H1 (cell line): Measurements from ENCODE around the gene CORO2B. TPM values are rescaled to one million over a fixed set of nuclear protein-coding genes. Genes with fewer than 3 reads are reported as not detected.

Source experiments
- CTCF ChIA-PET: fragments of 300-600 bp; sonication (Branson Sonifier 250); formaldehyde crosslinking; loops from one replicate; lab custom pipeline; 2021; ENCODE audit not compliant: partially characterized antibody; lab: Charles Lee
- POLR2A ChIA-PET: fragments of 300-600 bp; sonication (Branson Sonifier 250); formaldehyde crosslinking; loops from one replicate; lab custom pipeline; 2021; ENCODE audit warnings: inconsistent platforms; ENCODE audit not compliant: partially characterized antibody; lab: Charles Lee
- DNase-seq, 2 experiments: peaks; one replicate each; pipeline versions ENCODE4 v3.0.0 to v3.0.0-alpha.2; 2010 to 2022; ENCODE audit warnings: low spot score in 2 of 2, low read depth in 1 of 2, mixed read lengths in 1 of 2
- FAIRE-seq: peaks from 2 replicates; lab custom pipeline; 2011; peaks lifted over from hg19 to GRCh38; lab: Jason Lieb, UNC
- H2AFZ ChIP-seq: 2 replicates; pipeline ENCODE4 v1.8.1; 2012; ENCODE audit warnings: low read length, inconsistent platforms
- H2AK5ac ChIP-seq: 2 replicates; pipeline ENCODE4 v1.6.1; 2013; ENCODE audit warnings: low read depth, low read length
- H2BK120ac ChIP-seq: replicated peaks from 2 replicates; pipeline ENCODE3; 2013; ENCODE audit warnings: low read depth, low read length, inconsistent platforms
- H2BK12ac ChIP-seq: 2 replicates; pipeline ENCODE4 v1.6.1; 2013; ENCODE audit warnings: low read depth, low read length
- H2BK15ac ChIP-seq: 2 replicates; pipeline ENCODE4 v1.6.1; 2013; ENCODE audit warnings: low read length
- H2BK20ac ChIP-seq: 2 replicates; pipeline ENCODE4 v1.6.1; 2013; ENCODE audit warnings: low read length
- H2BK5ac ChIP-seq: 2 replicates; pipeline ENCODE4 v1.6.1; 2013; ENCODE audit warnings: low read depth, low read length
- H3K14ac ChIP-seq: 2 replicates; pipeline ENCODE4 v1.6.1; 2013; ENCODE audit warnings: inconsistent platforms; ENCODE audit not compliant: insufficient read length
- H3K18ac ChIP-seq: 2 replicates; pipeline ENCODE4 v1.6.1; 2013; ENCODE audit warnings: low read length; ENCODE audit errors: extremely low read depth
- H3K23ac ChIP-seq: 2 replicates; pipeline ENCODE4 v1.6.1; 2013; ENCODE audit warnings: inconsistent platforms; ENCODE audit not compliant: insufficient read length
- H3K23me2 ChIP-seq: 2 replicates; pipeline ENCODE4 v1.6.1; 2013; ENCODE audit warnings: low read depth, low read length
- H3K27ac ChIP-seq: 2 replicates; pipeline ENCODE4 v1.6.1; 2011; ENCODE audit warnings: low read depth, low read length, inconsistent platforms
- H3K27me3 ChIP-seq, 4 experiments: replicated peaks in 1 of 4; 1 replicate in 1 of 4; 2 replicates in 3 of 4; pipeline versions ENCODE4 v1.6.1 to v1.8.1; 2011 to 2013; ENCODE audit warnings: low read length in 3 of 4, mild to moderate bottlenecking in 3 of 4, inconsistent platforms in 2 of 4, mixed read lengths in 2 of 4, moderate library complexity in 1 of 4; ENCODE audit not compliant: control insufficient read depth in 3 of 4, insufficient read depth in 3 of 4; ENCODE audit errors: extremely low read depth in 1 of 4
- H3K36me3 ChIP-seq, 4 experiments: 2 replicates each; pipeline versions ENCODE4 v1.6.1 to v1.8.1; 2011 to 2013; ENCODE audit warnings: mild to moderate bottlenecking in 4 of 4, low read length in 3 of 4, moderate library complexity in 2 of 4, control low read depth in 1 of 4, inconsistent platforms in 1 of 4; ENCODE audit not compliant: insufficient read depth in 4 of 4, control insufficient read depth in 2 of 4
- H3K4ac ChIP-seq: replicated peaks from 2 replicates; pipeline ENCODE3; 2013; ENCODE audit warnings: low read length, low read depth, mixed read lengths, inconsistent platforms; ENCODE audit not compliant: insufficient read length
- H3K4me1 ChIP-seq, 4 experiments: replicated peaks in 1 of 4; 1 replicate in 1 of 4; 2 replicates in 3 of 4; pipeline versions ENCODE4 v1.6.1 to v1.8.1; 2011 to 2013; ENCODE audit warnings: low read length in 3 of 4, inconsistent platforms in 2 of 4, mixed read lengths in 1 of 4; ENCODE audit not compliant: insufficient read depth in 4 of 4, control insufficient read depth in 3 of 4
- H3K4me2 ChIP-seq, 2 experiments: 2 replicates each; pipeline versions ENCODE4 v1.6.1 to v1.8.1; 2011 to 2013; ENCODE audit warnings: low read depth in 2 of 2, low read length in 2 of 2, control low read depth in 1 of 2, inconsistent platforms in 1 of 2, mild to moderate bottlenecking in 1 of 2; ENCODE audit not compliant: insufficient read depth in 1 of 2
- H3K4me3 ChIP-seq, 4 experiments: fragments of 200-600, 300-600 bp in 1 of 4; sonication (generic), shearing (Covaris generic), sonication (Bioruptor Twin) in 1 of 4; 2 replicates each; pipeline versions ENCODE4 v1.5.1 to v1.8.1; 2011 to 2016; ENCODE audit warnings: low read length in 4 of 4, low read depth in 3 of 4, control low read depth in 2 of 4, inconsistent platforms in 2 of 4, mild to moderate bottlenecking in 2 of 4, mixed read lengths in 1 of 4, moderate library complexity in 1 of 4; ENCODE audit not compliant: insufficient read depth in 2 of 4; ENCODE audit errors: extremely low read depth in 1 of 4
- H3K56ac ChIP-seq: replicated peaks from 2 replicates; pipeline ENCODE3; 2013; ENCODE audit warnings: low read depth, mild to moderate bottlenecking, mixed read lengths, low read length, inconsistent platforms; ENCODE audit not compliant: insufficient read length
- H3K79me1 ChIP-seq: 2 replicates; pipeline ENCODE4 v1.6.1; 2013; ENCODE audit warnings: low read depth, low read length, control low read depth
- H3K79me2 ChIP-seq, 2 experiments: 2 replicates each; pipeline versions ENCODE4 v1.6.1 to v1.8.1; 2012 to 2013; ENCODE audit warnings: low read length in 2 of 2, mild to moderate bottlenecking in 2 of 2, inconsistent platforms in 1 of 2; ENCODE audit not compliant: insufficient read depth in 2 of 2, control insufficient read depth in 1 of 2
- H3K9ac ChIP-seq, 4 experiments: replicated peaks in 1 of 4; 1 replicate in 1 of 4; 2 replicates in 3 of 4; pipeline versions ENCODE4 v1.6.1 to v1.8.1; 2011 to 2013; ENCODE audit warnings: low read depth in 3 of 4, low read length in 3 of 4, control low read depth in 2 of 4, mild to moderate bottlenecking in 2 of 4, moderate library complexity in 2 of 4, inconsistent platforms in 1 of 4; ENCODE audit errors: extremely low read depth in 1 of 4
- H3K9me3 ChIP-seq, 2 experiments: 2 replicates each; pipeline versions ENCODE4 v1.6.1 to v1.8.1; 2012 to 2013; ENCODE audit warnings: mild to moderate bottlenecking in 2 of 2, moderate library complexity in 2 of 2, control low read depth in 1 of 2, inconsistent platforms in 1 of 2, low read depth in 1 of 2, low read length in 1 of 2, mixed read lengths in 1 of 2; ENCODE audit not compliant: insufficient read depth in 2 of 2
- H4K20me1 ChIP-seq, 2 experiments: replicated peaks in 1 of 2; 2 replicates each; pipeline versions ENCODE3 to v1.8.1; 2011 to 2013; ENCODE audit warnings: inconsistent platforms in 2 of 2, low read length in 2 of 2, mild to moderate bottlenecking in 1 of 2; ENCODE audit not compliant: insufficient read depth in 2 of 2, control insufficient read depth in 1 of 2
- H4K5ac ChIP-seq: 2 replicates; pipeline ENCODE4 v1.6.1; 2013; ENCODE audit warnings: low read length, low read depth, mixed read lengths, inconsistent platforms; ENCODE audit not compliant: insufficient read length
- H4K8ac ChIP-seq: 2 replicates; pipeline ENCODE4 v1.8.0; 2013; ENCODE audit warnings: mild to moderate bottlenecking, moderate library complexity, low read length, inconsistent platforms; ENCODE audit not compliant: insufficient read depth; ENCODE audit errors: extremely low read depth
- H4K91ac ChIP-seq: replicated peaks from 2 replicates; pipeline ENCODE3; 2013; ENCODE audit warnings: low read length, mixed read lengths, inconsistent platforms; ENCODE audit not compliant: insufficient read length
- CBX5 ChIP-seq: fragments of 300-800, 300-1000 bp; sonication (generic); IDR thresholded peaks from 2 replicates; pipeline ENCODE4 v1.7.1; 2016; ENCODE audit warnings: antibody characterized with exemption, low read length, low read depth
- FOSL1 ChIP-seq: IDR thresholded peaks from 2 replicates; pipeline ENCODE4 v1.6.1; 2011; ENCODE audit warnings: mild to moderate bottlenecking, low read depth, low read length, moderate library complexity; ENCODE audit not compliant: insufficient read depth
- HDAC6 ChIP-seq: IDR thresholded peaks from one replicate; pipeline ENCODE4 v1.7.1; 2012; ENCODE audit warnings: low read depth, mild to moderate bottlenecking, inconsistent platforms, low read length, moderate library complexity
- SIN3A ChIP-seq, 2 experiments: IDR thresholded peaks in 1 of 2; conservative IDR thresholded peaks in 1 of 2; 2 replicates each; pipeline ENCODE4 v1.6.1; 2011 to 2012; ENCODE audit warnings: low read length in 2 of 2, improper control_type of control experiment in 1 of 2, low read depth in 1 of 2, mild to moderate bottlenecking in 1 of 2
- TAF1 ChIP-seq: IDR thresholded peaks from 2 replicates; pipeline ENCODE4 v1.6.1; 2011; ENCODE audit warnings: mild to moderate bottlenecking, low read depth, low read length
- TBP ChIP-seq: IDR thresholded peaks from 2 replicates; pipeline ENCODE4 v1.6.1; 2011; ENCODE audit warnings: low read depth, low read length, improper control_type of control experiment
- TEAD4 ChIP-seq: IDR thresholded peaks from 2 replicates; pipeline ENCODE4 v1.6.1; 2012; ENCODE audit warnings: low read depth, low read length, inconsistent platforms, mixed read lengths
- ZNF274 ChIP-seq: IDR thresholded peaks from 2 replicates; pipeline ENCODE4 v1.7.0; 2012; ENCODE audit warnings: low read length, borderline replicate concordance; ENCODE audit errors: extremely low read depth
- WGBS, 2 experiments: shearing (Covaris generic) in 1 of 2; methylation state at CpG; one replicate each; pipeline versions ENCODE4 v1.1.6 to v1.1.7; 2013 to 2015; ENCODE audit warnings: low lambda C conversion rate in 2 of 2, mixed read lengths in 2 of 2, inconsistent platforms in 1 of 2, low coverage in 1 of 2, missing lambda C conversion rate in 1 of 2; ENCODE audit not compliant: insufficient replicate concordance in 2 of 2, insufficient coverage in 1 of 2, insufficient read length in 1 of 2; ENCODE audit errors: extremely low coverage in 1 of 2, missing lambda C conversion rate in 1 of 2; 5-methylcytosine and 5-hydroxymethylcytosine counted together
- polyA plus RNA-seq, 7 experiments: library from polyadenylated mRNA; depleted of rRNA in 3 of 7; stranded (reverse) in 5 of 7; unstranded in 2 of 7; fragments of >200 nt in 5 of 7; fragments of 200-250 nt in 2 of 7; gene quantifications; 1 replicate in 5 of 7; 2 replicates in 1 of 7; 4 replicates in 1 of 7; pipeline versions ENCODE4 v1.2.1 to v1.2.3, GENCODE V29; 2011 to 2013; ENCODE audit warnings: missing spikeins in 2 of 7, mixed read lengths in 2 of 7
- total RNA-seq: library from RNA; stranded (reverse); fragmentation: NEBNext Ultra II Directional; extraction: Animal tissue kit (Norgen Biotek cat#: 25700); gene quantifications from 2 replicates; pipeline ENCODE4 v1.2.1, GENCODE V29; 2021
- TF ChIP-seq, protein P1 (sequence below): IDR thresholded peaks from 2 replicates; pipeline ENCODE4 v1.6.1; 2012; ENCODE audit warnings: low read length, inconsistent platforms
- TF ChIP-seq, protein P2 (sequence below): IDR thresholded peaks from 2 replicates; pipeline ENCODE4 v1.6.1; 2011; ENCODE audit warnings: low read length, improper control_type of control experiment

Gene CORO2B
- total and polyA plus RNA-seq, 2 of the 8 experiments (the other 6 are each of a cell fraction or from before 2014, with no cell fraction given), result 3.4 to 6.7 TPM

DNA sequence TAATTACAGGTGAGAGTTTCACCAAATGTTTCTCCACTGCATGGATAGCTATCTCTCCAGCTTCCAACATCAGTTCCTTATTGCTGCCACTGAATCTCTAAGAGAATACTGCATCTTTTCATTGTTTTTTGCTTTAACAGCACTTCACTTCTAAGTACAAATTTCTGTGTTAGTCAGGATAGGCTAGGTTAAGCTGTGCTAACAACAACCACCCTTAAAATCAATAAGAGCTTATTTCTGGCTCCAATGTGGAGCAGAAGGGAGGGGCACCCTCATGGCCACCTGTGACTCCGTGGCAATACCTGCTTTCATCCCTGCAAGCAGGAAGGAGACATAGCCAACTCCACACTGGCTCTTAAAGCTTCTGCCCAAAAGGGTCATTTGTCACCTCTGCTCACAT lies 36.4 kb upstream of the CORO2B start:
- Histone ChIP-seq H2BK15ac (no peak overlapping the region), H2AK5ac (no peak overlapping the region), H3K18ac (no peak overlapping the region), H3K4me1 (peaks cover 0 to 3% (median 0%) of the 10 kb centered on the region in 4 experiments; a peak in 2 of 7 replicates), H3K4ac (no peak overlapping the region), H4K20me1 (no peaks in the 10 kb centered on the region), H2BK120ac (no peak overlapping the region), H3K9ac (no peak overlapping the region), H3K79me2 (no peaks in the 10 kb centered on the region), H3K23me2 (no peaks in the 10 kb centered on the region), H3K27ac (no peak overlapping the region), H2BK20ac (no peak overlapping the region), H4K8ac (no peak overlapping the region), H2BK12ac (no peak overlapping the region), H3K4me2 (no peak overlapping the region), H3K36me3 (no peaks in the 10 kb centered on the region), H3K9me3 (peaks cover 0 to 12% of the 10 kb centered on the region in 2 experiments; a peak in 3 of 4 replicates), H3K23ac (no peak overlapping the region), H3K4me3 (no peak overlapping the region), H3K14ac (no peak overlapping the region), H3K56ac (no peak overlapping the region), H4K91ac (no peak overlapping the region), H3K27me3 (no peaks in the 10 kb centered on the region), H2BK5ac (no peak overlapping the region), H4K5ac (no peak overlapping the region), H2AFZ (no peak overlapping the region), H3K79me1 (no peaks in the 10 kb centered on the region)
- WGBS, 2 experiments, result 100% methylated on average over 1 of the region's 1 CpG; no CpG with 5 or more reads in 1 of the 2 experiments
- ChIA-PET CTCF (interaction anchor here (1.0 to 4.0 kb wide), 5 partner anchors 10 to 230 kb away, joined by 3 to 19 read pairs (median 4); no protein-coding TSS in a partner anchor), POLR2A (no interaction called here)
- FAIRE-seq (no peak), DNase-seq (no peak)
- TF ChIP-seq, protein P1, sequence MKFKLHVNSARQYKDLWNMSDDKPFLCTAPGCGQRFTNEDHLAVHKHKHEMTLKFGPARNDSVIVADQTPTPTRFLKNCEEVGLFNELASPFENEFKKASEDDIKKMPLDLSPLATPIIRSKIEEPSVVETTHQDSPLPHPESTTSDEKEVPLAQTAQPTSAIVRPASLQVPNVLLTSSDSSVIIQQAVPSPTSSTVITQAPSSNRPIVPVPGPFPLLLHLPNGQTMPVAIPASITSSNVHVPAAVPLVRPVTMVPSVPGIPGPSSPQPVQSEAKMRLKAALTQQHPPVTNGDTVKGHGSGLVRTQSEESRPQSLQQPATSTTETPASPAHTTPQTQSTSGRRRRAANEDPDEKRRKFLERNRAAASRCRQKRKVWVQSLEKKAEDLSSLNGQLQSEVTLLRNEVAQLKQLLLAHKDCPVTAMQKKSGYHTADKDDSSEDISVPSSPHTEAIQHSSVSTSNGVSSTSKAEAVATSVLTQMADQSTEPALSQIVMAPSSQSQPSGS, result no peak
- TF ChIP-seq ZNF274 (no peak), TAF1 (no peak), HDAC6 (no peak), TBP (no peak), SIN3A (conservative IDR thresholded peaks at IDR 0.05 in 1 of 2, IDR thresholded peaks at IDR 0.05 in 1 of 2; ENCODE audit: low read depth in 1 of 2, low read length in 2 of 2) (no peak), CBX5 (no peak), TEAD4 (no peak), FOSL1 (no peak)
- TF ChIP-seq, protein P2, sequence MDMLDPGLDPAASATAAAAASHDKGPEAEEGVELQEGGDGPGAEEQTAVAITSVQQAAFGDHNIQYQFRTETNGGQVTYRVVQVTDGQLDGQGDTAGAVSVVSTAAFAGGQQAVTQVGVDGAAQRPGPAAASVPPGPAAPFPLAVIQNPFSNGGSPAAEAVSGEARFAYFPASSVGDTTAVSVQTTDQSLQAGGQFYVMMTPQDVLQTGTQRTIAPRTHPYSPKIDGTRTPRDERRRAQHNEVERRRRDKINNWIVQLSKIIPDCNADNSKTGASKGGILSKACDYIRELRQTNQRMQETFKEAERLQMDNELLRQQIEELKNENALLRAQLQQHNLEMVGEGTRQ, result no peak
